Ascending aorta (tissue), 2 donors: Measurements from ENCODE around the gene PLK5. TPM values are rescaled to one million over a fixed set of nuclear protein-coding genes. Genes with fewer than 3 reads are reported as not detected.
"Not testable (repeated sequence)": the region's sequence is repeated elsewhere in the genome, so short reads cannot be mapped to it uniquely, and the experiment has no call there.

ENCODE experiments used
- DNase-seq, 2 donors: peaks; one replicate each; pipeline ENCODE4 v3.0.0-alpha.2; 2019; ENCODE audit warnings: low spot score in 2 of 2
- H3K27ac ChIP-seq, 2 donors: fragments of 200-600 bp; sonication (generic); one replicate each; pipeline ENCODE4 v1.5.1; 2016 to 2017; ENCODE audit warnings: mild to moderate bottlenecking in 1 of 2
- H3K27me3 ChIP-seq: fragments of 200-600 bp; sonication (generic); one replicate; pipeline ENCODE4 v1.5.1; 2017
- H3K36me3 ChIP-seq, 2 donors: fragments of 200-600 bp; sonication (generic); one replicate each; pipeline ENCODE4 v1.5.1; 2016
- H3K4me1 ChIP-seq, 2 donors: fragments of 200-600 bp; sonication (generic); one replicate each; pipeline ENCODE4 v1.5.1; 2016 to 2017; ENCODE audit warnings: mild to moderate bottlenecking in 1 of 2
- H3K4me3 ChIP-seq, 2 donors: fragments of 200-600 bp; sonication (generic); one replicate each; pipeline ENCODE4 v1.5.1; 2016 to 2017; ENCODE audit warnings: mild to moderate bottlenecking in 1 of 2
- H3K9me3 ChIP-seq, 2 donors: fragments of 200-600 bp; sonication (generic); one replicate each; pipeline ENCODE4 v1.5.1; 2016
- CTCF ChIP-seq, 3 experiments: fragments of 200-600 bp in 2 of 3; fragments of 450-650 bp in 1 of 3; sonication (generic) in 2 of 3; IDR thresholded peaks; one replicate each; pipeline ENCODE4 v1.5.1; 2016 to 2019; ENCODE audit warnings: antibody characterized with exemption in 3 of 3, mild to moderate bottlenecking in 1 of 3, moderate library complexity in 1 of 3
- intact Hi-C: fragments of 100-400 bp; cut with DNase I; formaldehyde crosslinking; loops from one replicate; pipeline ENCODE4 v1.15.1; 2023
- total RNA-seq: library from RNA; depleted of rRNA; stranded (reverse); fragments of >200 nt; gene quantifications from one replicate; pipeline ENCODE4 v1.1.0, GENCODE V29; 2016

Gene PLK5
- total RNA-seq, 1 donor from 2014 or later: not detected

- no peaks in the 10 kb centered on the region for H3K9me3 ChIP-seq
- no peak for TF ChIP-seq CTCF (IDR thresholded peaks at IDR 0.05)
- DNase-seq: no peak
- peaks cover 0 to 5% of the 10 kb centered on the region in 2 donors for H3K4me1 ChIP-seq
- no peak overlapping the region for H3K4me3 ChIP-seq
- intact Hi-C loops: no loop called here
- H3K36me3 ChIP-seq: no peaks in the 10 kb centered on the region
- no peaks in the 10 kb centered on the region for H3K27me3 ChIP-seq
- no peak overlapping the region for H3K27ac ChIP-seq
Measured at GRCh38 chr19:1495799-1496713, 27.8 kb upstream of the PLK5 start.

GRCh38 chr19:1496714-1497577 is 26.9 kb upstream of the PLK5 start:
- H3K27me3 ChIP-seq: no peaks in the 10 kb centered on the region
- no peak for TF ChIP-seq CTCF (IDR thresholded peaks at IDR 0.05)
- H3K9me3 ChIP-seq: no peaks in the 10 kb centered on the region
- H3K4me1 ChIP-seq: no peaks in the 10 kb centered on the region
- DNase-seq: no peak
- H3K36me3 ChIP-seq: no peaks in the 10 kb centered on the region
- H3K4me3 ChIP-seq: no peak overlapping the region
- no peak overlapping the region for H3K27ac ChIP-seq
- intact Hi-C loops: no loop called here

- H3K27ac ChIP-seq: no peak overlapping the region
- H3K4me3 ChIP-seq: no peak overlapping the region
- no peak for TF ChIP-seq CTCF (IDR thresholded peaks at IDR 0.05)
- no peaks in the 10 kb centered on the region for H3K9me3 ChIP-seq
- intact Hi-C loops: no loop called here
- H3K4me1 ChIP-seq: no peaks in the 10 kb centered on the region
- no peak for DNase-seq
- H3K27me3 ChIP-seq: no peaks in the 10 kb centered on the region
- no peaks in the 10 kb centered on the region for H3K36me3 ChIP-seq
Measured at GRCh38 chr19:1497578-1498235, 26.2 kb upstream of the PLK5 start.

GRCh38 chr19:1499231-1499630 is 24.6 kb upstream of the PLK5 start:
- H3K36me3 ChIP-seq, intact Hi-C loops, H3K9me3 ChIP-seq, H3K4me3 ChIP-seq, DNase-seq, H3K27ac ChIP-seq, H3K4me1 ChIP-seq: not testable (repeated sequence)
- H3K27me3 ChIP-seq: peaks cover 13% of the 10 kb centered on the region

- no peak overlapping the region for H3K4me3 ChIP-seq
- TF ChIP-seq CTCF (IDR thresholded peaks at IDR 0.05): no peak
- H3K9me3 ChIP-seq: no peaks in the 10 kb centered on the region
- no peak for DNase-seq
- no peak overlapping the region for H3K27ac ChIP-seq
- intact Hi-C loops: no loop called here
- H3K4me1 ChIP-seq: peaks cover 0 to 6% of the 10 kb centered on the region in 2 donors
- peaks cover 13% of the 10 kb centered on the region for H3K27me3 ChIP-seq
- H3K36me3 ChIP-seq: no peaks in the 10 kb centered on the region
Measured at GRCh38 chr19:1501200-1501595, 22.7 kb upstream of the PLK5 start.
